Rectal smooth muscle tissue (tissue), 1 donor: ENCODE data around the gene PRKAR1A.

Experiments used
- H3K27ac ChIP-seq: one replicate; pipeline ENCODE4 v1.7.0; 2013; ENCODE audit warnings: low read depth, low read length, inconsistent platforms
- H3K27me3 ChIP-seq: one replicate; pipeline ENCODE4 v1.7.0; 2013; ENCODE audit warnings: low read length; ENCODE audit not compliant: control insufficient read depth, insufficient read depth
- H3K36me3 ChIP-seq: one replicate; pipeline ENCODE4 v1.7.0; 2013; ENCODE audit warnings: low read length; ENCODE audit not compliant: control insufficient read depth, insufficient read depth
- H3K4me1 ChIP-seq: one replicate; pipeline ENCODE4 v1.7.0; 2013; ENCODE audit warnings: low read length; ENCODE audit not compliant: control insufficient read depth, insufficient read depth
- H3K4me3 ChIP-seq: one replicate; pipeline ENCODE4 v1.7.0; 2013; ENCODE audit warnings: low read length
- H3K9ac ChIP-seq: one replicate; pipeline ENCODE4 v1.7.0; 2013; ENCODE audit warnings: low read length

PRKAR1A gene

DNA sequence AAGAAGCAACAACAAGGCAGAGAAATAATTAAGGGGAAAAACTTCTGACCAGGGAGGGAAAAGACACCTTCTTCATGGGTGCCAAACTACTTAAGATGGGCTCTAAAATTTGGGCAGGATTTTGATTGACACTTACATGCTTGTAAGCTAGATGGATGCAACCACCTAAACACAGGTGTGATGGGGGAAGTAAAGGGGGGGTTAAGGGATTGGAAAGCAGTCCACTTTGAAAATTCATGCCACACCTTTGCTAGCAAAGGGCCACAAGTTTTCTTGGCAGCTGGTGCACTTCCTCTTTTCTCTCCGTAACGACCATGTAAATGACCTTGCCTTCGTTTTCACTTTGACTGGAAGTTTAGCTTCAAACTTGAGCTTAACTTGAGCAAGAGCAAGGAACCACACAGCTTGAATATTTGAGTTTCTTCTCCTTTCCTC, 14.3 kb upstream of the PRKAR1A start:
- Histone ChIP-seq H3K4me1 (no peaks in the 10 kb centered on the region), H3K27ac (no peak overlapping the region), H3K9ac (no peak overlapping the region), H3K36me3 (no peaks in the 10 kb centered on the region), H3K27me3 (no peaks in the 10 kb centered on the region), H3K4me3 (no peak overlapping the region)

DNA sequence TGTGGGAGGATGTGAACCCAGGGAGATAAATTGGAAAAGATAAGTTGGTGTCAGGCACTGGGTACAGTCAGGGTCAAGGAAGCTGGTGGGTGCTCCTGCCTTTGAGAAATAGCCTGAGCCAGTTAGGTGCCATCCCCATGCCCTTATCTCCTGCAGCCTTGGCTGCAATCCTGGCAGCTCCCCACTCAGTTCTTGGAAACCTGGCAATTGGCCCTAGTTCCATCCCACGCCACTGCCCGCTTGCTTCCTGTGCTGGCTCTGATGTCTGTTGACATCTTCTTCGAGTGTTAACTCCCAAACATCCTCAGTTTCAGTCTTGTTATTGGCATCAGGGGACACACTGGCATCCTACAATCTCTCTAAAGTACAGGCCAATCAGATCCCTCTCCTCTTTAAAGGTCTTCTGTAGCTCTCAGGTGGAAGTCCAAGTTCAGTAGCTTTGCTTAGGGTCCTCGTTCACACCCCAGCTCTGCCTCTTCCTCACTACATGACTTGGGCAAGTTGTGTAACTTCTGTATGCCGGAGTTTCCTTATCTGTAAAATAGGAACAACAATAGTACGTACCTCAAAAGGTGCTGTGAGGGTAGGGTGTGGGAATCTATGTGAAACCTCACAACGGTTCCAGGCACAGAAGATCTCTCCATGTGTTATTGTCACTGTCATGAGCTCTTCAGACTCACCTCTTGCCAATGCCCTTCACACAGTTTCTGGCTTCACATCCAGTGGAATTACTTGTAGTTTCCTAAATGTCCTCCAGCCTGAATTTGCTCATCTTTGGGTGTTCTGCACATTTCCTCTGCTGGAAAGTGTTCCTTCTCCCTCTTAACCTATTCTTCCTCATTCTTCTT, 13.5 kb upstream of the PRKAR1A start:
- Histone ChIP-seq H3K4me1 (no peaks in the 10 kb centered on the region), H3K27ac (no peak overlapping the region), H3K4me3 (peak overlapping the region; percentile 10), H3K27me3 (no peaks in the 10 kb centered on the region), H3K9ac (no peak overlapping the region), H3K36me3 (no peaks in the 10 kb centered on the region)

DNA sequence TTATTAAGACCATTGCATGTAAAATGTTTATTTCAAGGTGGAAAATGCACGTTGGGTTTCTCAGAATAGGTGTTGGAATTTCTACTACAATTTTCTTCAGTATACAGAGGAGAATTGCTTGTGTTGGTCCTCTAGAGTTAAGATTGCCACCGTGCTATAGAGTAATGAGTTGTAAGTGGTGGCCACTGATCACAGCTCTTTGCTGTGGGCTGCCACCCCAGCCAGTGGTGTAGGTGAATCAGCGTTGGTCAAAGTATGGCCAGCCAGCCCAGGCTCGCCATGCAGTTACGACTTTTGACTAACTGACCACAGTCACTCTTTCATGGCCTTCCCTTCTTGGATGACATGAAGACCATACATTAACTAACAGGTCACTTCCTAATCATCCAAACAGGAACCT, 12.6 kb upstream of the PRKAR1A start:
- Histone ChIP-seq H3K4me3 (no peak overlapping the region), H3K27ac (no peak overlapping the region), H3K36me3 (no peaks in the 10 kb centered on the region), H3K4me1 (no peaks in the 10 kb centered on the region), H3K27me3 (no peaks in the 10 kb centered on the region), H3K9ac (no peak overlapping the region)

DNA sequence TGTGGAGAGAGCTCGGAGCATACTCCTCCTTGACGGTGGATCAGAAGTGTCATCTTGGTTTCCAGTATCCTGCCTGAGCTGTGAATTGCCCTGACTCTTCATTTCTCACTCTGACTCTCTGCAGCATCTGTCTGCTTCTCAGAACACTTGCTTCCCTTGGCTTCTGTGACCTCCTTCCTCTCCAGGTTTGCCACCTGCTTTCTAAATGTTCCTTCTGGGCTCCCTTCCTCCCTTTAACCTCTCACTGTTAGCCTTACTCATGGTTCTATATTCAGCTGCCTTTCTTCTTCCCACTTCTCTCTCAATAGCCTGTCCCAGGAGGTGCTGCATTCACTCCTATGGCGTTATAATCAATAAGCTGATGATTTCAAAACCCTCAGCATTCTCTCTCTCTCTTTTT, 11.2 kb upstream of the PRKAR1A start:
- H3K27ac ChIP-seq = no peak overlapping the region
- no peak overlapping the region for H3K9ac ChIP-seq

DNA sequence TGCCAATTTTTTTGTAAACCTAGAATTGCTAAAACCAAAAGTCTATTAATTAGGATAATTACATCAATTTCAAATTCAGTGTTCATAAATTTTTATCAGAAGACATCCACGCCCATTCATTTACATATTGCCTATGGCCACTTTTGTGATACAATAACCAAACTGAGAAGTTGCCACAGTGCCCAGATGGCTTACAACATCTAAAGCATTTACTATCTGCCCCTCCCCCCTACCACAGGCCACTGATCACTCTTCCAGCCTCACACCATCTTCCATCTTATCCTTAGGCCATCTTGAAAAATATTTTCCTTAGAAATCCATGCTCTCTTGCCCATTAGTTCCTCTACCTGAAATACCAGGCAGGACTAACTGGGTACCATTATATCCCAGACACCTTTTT, 6.3 kb upstream of the PRKAR1A start:
- Histone ChIP-seq H3K36me3 (no peaks in the 10 kb centered on the region), H3K9ac (no peak overlapping the region), H3K27me3 (no peaks in the 10 kb centered on the region), H3K4me1 (no peaks in the 10 kb centered on the region), H3K27ac (no peak overlapping the region), H3K4me3 (no peak overlapping the region)

More for the DNA sequence above, 11.2 kb upstream of the PRKAR1A start:
- Histone ChIP-seq H3K36me3 (no peaks in the 10 kb centered on the region), H3K4me1 (no peaks in the 10 kb centered on the region), H3K27me3 (no peaks in the 10 kb centered on the region), H3K4me3 (no peak overlapping the region)

DNA sequence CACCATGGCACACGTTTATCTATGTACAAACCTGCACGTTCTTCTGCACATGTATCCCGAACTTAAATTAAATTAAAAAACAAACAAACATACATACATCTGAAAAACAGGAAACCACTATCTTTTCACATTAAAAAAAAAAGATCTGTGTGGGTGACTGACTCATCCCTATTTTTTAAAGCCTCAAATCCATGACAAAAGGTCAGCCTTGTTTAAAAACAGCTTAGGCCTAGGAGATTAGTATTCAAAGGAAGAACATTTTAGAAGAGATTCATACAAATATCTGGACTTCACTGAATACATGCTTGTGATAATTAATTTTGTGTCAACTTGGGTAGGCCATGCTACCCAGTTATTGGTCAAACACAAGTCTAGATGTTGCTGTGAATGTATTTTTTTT, 4.7 kb upstream of the PRKAR1A start:
- Histone ChIP-seq H3K27ac (no peak overlapping the region), H3K4me1 (no peaks in the 10 kb centered on the region), H3K36me3 (no peaks in the 10 kb centered on the region), H3K27me3 (no peaks in the 10 kb centered on the region), H3K4me3 (no peak overlapping the region), H3K9ac (no peak overlapping the region)

DNA sequence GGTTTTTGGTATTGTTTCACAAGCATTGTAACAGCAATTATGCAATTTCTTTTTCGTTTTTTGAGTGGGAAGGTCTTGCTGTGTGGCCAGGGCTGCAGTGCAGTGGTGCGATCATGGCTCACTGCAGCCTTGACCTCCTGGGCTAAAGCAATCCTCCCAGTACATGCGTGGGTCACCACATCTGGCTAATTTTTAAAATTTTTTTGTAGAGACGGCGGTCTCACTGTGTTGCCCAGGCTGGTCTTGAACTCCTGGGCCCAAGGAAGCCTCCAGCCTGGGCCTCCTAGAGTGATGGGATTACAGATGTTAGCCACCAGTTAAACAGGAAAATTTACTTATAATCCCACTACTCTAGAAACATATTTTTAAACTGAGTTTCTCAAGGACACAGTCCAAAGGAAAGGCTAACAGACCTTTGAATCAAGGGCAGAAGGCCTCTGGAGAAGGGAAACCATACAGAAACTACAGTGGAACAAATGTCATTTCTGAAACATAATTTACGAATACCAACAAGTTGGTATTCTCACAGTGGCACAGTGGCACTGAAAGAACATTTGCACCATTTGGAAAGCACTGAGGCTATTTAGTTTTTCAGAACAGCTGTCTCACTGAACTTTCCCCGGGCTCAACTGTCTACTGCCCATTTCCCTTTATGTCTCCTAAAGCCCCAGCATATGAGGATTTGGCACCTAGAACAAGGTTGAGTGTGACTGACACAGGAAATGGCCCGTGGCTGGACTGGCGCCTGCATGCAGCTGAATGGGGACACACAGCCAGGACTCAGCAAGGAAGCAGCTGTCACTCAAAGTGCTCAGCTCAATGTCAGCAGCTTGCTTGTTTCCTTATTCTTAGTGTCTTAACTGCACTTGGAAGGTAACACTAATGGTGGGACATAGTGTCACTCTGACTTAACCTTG, 2.8 kb upstream of the PRKAR1A start:
- Histone ChIP-seq H3K27ac (no peak overlapping the region), H3K27me3 (no peaks in the 10 kb centered on the region), H3K9ac (no peak overlapping the region), H3K4me1 (peaks cover 11% of the 10 kb centered on the region), H3K36me3 (no peaks in the 10 kb centered on the region), H3K4me3 (no peak overlapping the region)

DNA sequence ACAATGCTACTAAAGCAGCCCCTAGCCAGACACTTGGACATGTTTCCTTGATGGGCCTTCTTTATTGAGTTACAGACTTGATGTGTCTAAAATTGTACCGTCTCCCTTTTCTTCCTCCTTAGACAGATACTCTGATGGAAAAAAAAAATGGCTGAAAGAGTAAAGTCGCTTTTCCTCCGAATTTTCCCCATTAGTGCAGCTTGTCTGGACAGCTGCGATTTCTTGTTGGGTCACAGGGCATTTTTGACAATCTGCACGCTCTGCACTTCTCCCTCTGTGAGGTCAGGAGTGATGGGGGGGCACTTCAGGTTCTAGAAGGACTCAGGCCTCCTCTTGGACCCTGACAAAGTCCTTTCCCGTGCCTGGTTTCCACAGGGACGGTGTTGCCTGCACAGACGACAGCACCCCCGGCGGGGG, 968 bp upstream of the PRKAR1A start:
- Histone ChIP-seq H3K27me3 (no peaks in the 10 kb centered on the region), H3K4me1 (peaks cover 21% of the 10 kb centered on the region), H3K27ac (peak overlapping the region; percentile 97), H3K36me3 (peaks cover 2% of the 10 kb centered on the region), H3K4me3 (peak overlapping the region; percentile 87), H3K9ac (no peak overlapping the region)

DNA sequence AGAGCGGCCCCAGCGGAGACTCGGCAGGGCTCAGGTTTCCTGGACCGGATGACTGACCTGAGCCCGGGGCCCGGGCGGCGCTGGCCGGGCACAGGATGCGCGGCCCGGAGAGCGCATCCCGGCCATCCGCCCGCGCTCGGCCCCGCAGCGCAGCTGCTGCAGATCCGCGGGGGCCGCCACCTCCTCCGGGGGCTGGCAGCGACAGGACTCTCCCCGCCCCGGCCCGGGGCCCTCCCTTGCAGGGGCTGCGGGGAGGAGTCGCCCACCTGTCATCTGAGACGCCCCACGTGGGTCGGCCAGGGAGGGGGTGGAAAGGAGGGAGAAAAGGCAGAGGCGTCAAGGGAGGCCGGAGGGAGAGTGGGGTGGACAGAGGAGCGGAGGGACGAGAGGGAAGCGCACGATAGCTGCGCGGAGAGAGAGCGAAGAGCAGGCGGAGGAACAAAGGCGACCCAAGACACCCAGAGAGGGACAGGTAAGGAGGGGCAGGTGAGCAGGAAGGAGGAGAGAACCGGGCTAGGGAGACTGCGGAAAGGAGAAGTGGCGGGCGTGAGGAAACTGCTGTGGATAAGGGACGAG, 471 bp upstream of the PRKAR1A start:
- H3K36me3 ChIP-seq = peaks cover 2% of the 10 kb centered on the region
- peak overlapping the region; percentile 95 for H3K9ac ChIP-seq
- no peaks in the 10 kb centered on the region for H3K27me3 ChIP-seq
- peak overlapping the region; percentile 97 for H3K27ac ChIP-seq
- peak overlapping the region; percentile 87 for H3K4me3 ChIP-seq
- H3K4me1 ChIP-seq = peaks cover 21% of the 10 kb centered on the region

DNA sequence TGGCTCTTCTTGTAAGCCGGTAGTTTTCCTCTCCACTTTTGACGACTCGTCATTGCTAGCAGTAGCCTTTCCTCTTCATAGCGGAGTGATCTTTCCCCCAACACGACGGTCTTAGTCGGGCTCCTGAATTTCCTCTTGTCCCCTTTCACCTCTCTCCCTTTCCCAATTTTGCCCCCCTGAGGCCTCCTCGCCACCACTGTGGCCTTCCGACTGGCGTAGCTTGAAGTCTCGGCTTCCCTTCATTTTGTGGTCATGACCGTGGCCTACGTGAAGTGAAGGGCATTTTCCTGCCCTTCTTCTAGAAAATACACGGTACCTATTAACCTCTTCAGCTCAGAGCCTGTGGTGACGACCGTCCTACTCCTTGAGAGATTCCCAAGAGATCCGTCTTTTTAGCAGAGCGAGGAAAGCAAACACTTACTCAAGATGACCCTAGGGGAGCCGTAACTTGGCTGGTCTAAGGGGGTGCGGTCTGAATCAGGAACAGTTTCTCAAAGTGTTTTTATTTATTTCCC, 787 bp downstream of the PRKAR1A start:
- Histone ChIP-seq H3K9ac (peak overlapping the region; percentile 63), H3K27me3 (no peaks in the 10 kb centered on the region), H3K36me3 (peaks cover 10% of the 10 kb centered on the region), H3K4me3 (peak overlapping the region; percentile 87), H3K27ac (peak overlapping the region; percentile 97), H3K4me1 (peaks cover 21% of the 10 kb centered on the region)

DNA sequence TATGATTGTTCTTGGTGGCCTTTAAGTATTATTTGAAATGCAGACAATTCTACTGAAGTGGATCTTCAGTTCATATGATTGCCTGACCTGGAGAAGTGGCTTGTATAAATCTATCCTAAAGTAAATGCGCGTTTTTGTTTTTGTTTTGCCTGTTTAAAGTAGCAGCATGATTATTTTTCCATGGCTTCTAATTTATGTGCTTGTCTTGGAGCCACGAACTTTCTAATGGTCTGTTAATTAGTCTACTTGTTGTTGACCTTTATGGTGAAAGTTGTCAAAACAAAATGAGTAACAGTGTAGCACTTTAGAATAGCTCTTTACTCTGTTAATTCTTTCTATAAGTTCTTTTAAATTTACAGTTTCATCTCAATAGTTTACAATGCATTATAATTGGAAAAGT, 1.7 kb downstream of the PRKAR1A start:
- Histone ChIP-seq H3K9ac (no peak overlapping the region), H3K4me1 (peaks cover 21% of the 10 kb centered on the region)

More for the DNA sequence above, 1.7 kb downstream of the PRKAR1A start:
- H3K27me3 ChIP-seq = no peaks in the 10 kb centered on the region
- H3K4me3 ChIP-seq = peak overlapping the region; percentile 87
- H3K27ac ChIP-seq = peak overlapping the region; percentile 97
- peaks cover 12% of the 10 kb centered on the region for H3K36me3 ChIP-seq
